Activated T-cell treated with anti-CD3 and anti-CD28 coated beads, Interleukin-2, amount 50 U/mL, for 24 hours (primary cell): Measurements from ENCODE around the gene MARCHF10.
"Not testable (repeated sequence)": the region's sequence is repeated elsewhere in the genome, so short reads cannot be mapped to it uniquely, and the experiment has no call there.

ENCODE experiments used
- DNase-seq: peaks from one replicate; pipeline ENCODE4 v3.0.0-alpha.2; 2020
- H3K27ac Mint-ChIP-seq: 2 replicates; pipeline ENCODE4 v1.8.0; 2020; ENCODE audit warnings: mild to moderate bottlenecking, mixed read lengths
- H3K27me3 Mint-ChIP-seq: 2 replicates; pipeline ENCODE4 v1.8.0; 2020; ENCODE audit warnings: mixed read lengths
- H3K36me3 Mint-ChIP-seq: 2 replicates; pipeline ENCODE4 v1.8.0; 2020; ENCODE audit warnings: low read depth, mixed read lengths
- H3K4me1 Mint-ChIP-seq: 2 replicates; pipeline ENCODE4 v1.8.0; 2020; ENCODE audit warnings: low read depth, mixed read lengths
- H3K4me3 Mint-ChIP-seq: 2 replicates; pipeline ENCODE4 v1.8.0; 2020; ENCODE audit warnings: mild to moderate bottlenecking, moderate library complexity, mixed read lengths
- H3K9me3 Mint-ChIP-seq: 2 replicates; pipeline ENCODE4 v1.8.0; 2020; ENCODE audit warnings: mixed read lengths

The MARCHF10 gene, protein sequence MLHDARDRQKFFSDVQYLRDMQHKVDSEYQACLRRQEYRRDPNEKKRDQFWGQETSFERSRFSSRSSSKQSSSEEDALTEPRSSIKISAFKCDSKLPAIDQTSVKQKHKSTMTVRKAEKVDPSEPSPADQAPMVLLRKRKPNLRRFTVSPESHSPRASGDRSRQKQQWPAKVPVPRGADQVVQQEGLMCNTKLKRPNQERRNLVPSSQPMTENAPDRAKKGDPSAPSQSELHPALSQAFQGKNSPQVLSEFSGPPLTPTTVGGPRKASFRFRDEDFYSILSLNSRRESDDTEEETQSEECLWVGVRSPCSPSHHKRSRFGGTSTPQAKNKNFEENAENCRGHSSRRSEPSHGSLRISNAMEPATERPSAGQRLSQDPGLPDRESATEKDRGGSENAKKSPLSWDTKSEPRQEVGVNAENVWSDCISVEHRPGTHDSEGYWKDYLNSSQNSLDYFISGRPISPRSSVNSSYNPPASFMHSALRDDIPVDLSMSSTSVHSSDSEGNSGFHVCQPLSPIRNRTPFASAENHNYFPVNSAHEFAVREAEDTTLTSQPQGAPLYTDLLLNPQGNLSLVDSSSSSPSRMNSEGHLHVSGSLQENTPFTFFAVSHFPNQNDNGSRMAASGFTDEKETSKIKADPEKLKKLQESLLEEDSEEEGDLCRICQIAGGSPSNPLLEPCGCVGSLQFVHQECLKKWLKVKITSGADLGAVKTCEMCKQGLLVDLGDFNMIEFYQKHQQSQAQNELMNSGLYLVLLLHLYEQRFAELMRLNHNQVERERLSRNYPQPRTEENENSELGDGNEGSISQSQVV

DNA sequence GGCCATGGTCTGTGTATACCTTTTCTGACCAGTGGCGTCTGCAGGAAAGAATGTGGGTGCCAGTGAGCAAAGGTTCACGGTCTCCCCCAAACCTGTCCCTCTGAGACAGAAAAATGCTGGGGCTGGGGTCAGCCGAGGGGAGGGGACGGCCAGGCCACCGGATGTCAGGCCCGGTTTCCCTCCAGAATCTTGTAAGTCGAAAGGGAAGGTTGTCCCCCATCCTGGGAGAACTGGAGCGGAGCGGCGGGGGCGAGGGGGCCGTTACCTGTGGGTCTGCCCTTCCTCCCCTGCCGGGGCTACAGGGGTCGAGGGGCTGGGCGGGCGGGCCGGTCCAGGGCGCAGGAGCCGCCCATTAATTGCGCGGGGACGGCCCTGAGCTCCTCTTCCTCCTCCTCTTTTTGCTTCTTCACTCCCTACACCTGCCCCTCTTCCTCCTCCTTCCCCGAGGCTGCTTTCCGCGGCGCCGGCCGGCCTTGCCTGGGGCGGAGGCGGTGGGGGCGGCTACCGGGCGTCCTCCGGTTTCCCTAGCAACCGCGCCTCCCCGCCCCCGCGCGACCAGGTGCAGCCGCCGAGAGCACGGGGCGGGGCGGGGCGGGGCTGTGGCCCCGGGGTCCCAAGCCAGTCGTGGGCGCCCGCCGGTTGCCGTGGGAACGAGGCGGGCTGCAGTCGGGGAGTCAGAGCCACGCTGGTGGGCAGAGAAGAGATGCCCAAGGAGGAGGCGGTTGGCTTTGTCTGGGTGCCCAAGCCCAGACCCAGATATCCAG, at the start of gene MARCHF10:
Gene MARCHF10, minus strand, starts transcription at position 503 of the 764 bp plus-strand sequence. CDS start 6,579 bp downstream, outside the sequence.
- Mint-ChIP-seq H3K36me3 (no peaks in the 10 kb centered on the region), H3K27ac (no peak within 1 kb of the TSS), H3K9me3 (no peaks in the 10 kb centered on the region), H3K4me1 (peaks cover 10% of the 10 kb centered on the region), H3K27me3 (peaks cover 57% of the 10 kb centered on the region), H3K4me3 (no peak within 1 kb of the TSS)
- peak; percentile 56 for DNase-seq

DNA sequence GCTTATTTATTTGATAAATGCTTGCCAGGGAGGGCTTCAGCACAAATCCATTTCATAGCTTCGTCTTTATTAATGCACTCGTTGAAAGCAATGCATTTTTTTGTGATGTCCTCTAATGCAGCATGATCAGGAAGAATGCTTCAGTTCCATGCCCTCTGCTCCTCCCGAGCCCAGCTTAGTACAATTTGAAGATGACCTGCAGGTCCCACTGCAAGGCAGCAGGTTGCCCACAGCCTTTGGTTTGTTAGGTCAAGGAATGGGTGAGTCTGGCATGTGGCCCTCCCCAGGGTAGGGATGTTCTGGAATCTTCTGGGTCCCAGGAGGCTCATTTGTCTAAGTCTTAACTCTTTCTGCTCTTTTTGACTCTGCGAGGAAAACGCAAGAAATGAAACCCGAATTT, 49.4 kb upstream of the MARCHF10 start:
- peaks cover 20% of the 10 kb centered on the region for H3K27me3 Mint-ChIP-seq

DNA sequence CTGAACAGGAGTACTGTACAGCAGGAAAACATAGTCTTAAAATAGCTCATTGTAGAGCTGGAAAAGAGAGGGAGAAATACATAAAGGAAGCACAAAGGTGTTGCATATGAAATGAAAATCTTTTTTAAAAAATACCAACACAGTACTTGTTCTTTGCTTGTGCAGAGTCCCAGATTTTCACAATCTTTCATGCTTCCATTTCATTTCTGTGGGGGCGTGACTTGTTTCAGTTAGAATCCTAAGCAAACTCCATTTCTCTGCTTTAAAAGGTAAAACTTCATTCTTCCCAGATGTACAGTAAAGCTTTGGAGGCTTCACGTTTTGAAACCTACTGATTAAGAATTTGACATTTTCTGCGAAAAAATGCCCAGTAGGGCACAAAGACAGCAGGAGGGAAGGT, 48.5 kb upstream of the MARCHF10 start:
- H3K27me3 Mint-ChIP-seq = peaks cover 25% of the 10 kb centered on the region
- no peak for DNase-seq
- H3K4me1 Mint-ChIP-seq = no peaks in the 10 kb centered on the region
- H3K36me3 Mint-ChIP-seq = no peaks in the 10 kb centered on the region
- no peaks in the 10 kb centered on the region for H3K9me3 Mint-ChIP-seq
- H3K4me3 Mint-ChIP-seq = no peak overlapping the region
- no peak overlapping the region for H3K27ac Mint-ChIP-seq

More for the DNA sequence above, 49.4 kb upstream of the MARCHF10 start:
- Mint-ChIP-seq H3K9me3 (no peaks in the 10 kb centered on the region), H3K4me3 (no peak overlapping the region), H3K27ac (no peak overlapping the region), H3K36me3 (no peaks in the 10 kb centered on the region), H3K4me1 (no peaks in the 10 kb centered on the region)
- no peak for DNase-seq

DNA sequence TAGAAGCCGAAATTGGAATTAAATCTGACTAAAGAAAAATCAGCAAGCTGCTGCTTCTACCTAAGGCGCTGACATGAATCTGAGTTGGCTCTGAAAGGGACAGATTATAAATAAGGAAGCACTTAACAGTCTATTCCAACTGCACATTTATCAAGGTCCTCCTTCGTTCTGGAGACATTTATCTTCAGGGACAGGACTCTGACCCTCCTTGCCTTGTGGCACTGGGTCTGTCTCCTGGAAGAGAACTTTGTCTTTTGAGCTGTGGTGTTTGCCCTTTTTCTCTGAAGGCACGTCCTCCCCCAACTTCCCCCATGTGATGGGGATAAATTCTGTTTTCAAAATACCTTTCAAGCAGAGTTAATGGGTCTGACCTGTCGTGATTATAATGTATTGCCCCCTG, 47.0 kb upstream of the MARCHF10 start:
- Mint-ChIP-seq H3K9me3 (no peaks in the 10 kb centered on the region), H3K4me1 (no peaks in the 10 kb centered on the region), H3K4me3 (no peak overlapping the region), H3K27me3 (peaks cover 17% of the 10 kb centered on the region), H3K36me3 (no peaks in the 10 kb centered on the region), H3K27ac (no peak overlapping the region)
- DNase-seq = no peak

DNA sequence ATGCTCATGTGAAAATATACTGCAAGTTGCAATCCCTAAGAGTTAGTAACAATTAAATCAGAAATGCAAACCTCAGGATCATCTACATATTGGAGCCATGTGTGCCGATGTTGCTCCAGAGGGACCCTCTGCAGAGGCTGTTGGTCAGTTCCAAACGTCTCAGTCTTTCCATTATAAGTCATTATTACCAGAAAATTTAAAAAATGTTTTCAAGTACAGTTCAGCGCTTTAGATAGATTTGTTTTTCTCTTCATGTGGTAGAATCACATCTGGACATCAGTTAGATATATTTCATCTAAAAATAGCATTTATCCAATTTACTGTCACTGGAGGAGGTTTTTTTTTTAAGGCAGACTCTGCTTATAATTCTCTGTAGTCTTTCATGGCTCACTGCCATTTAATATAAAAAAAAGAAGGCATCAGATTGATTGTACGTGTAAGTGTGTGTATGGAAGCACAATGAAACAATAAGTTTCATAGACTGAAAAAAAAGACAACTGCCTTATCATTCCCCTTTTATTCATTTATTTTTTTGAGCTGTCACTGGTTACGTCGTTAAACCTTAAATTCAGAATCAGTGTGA, 46.1 kb upstream of the MARCHF10 start:
- Mint-ChIP-seq H3K27me3 (peaks cover 20% of the 10 kb centered on the region), H3K27ac (no peak overlapping the region), H3K9me3 (no peaks in the 10 kb centered on the region), H3K4me1 (no peaks in the 10 kb centered on the region), H3K36me3 (no peaks in the 10 kb centered on the region), H3K4me3 (no peak overlapping the region)
- DNase-seq = no peak

DNA sequence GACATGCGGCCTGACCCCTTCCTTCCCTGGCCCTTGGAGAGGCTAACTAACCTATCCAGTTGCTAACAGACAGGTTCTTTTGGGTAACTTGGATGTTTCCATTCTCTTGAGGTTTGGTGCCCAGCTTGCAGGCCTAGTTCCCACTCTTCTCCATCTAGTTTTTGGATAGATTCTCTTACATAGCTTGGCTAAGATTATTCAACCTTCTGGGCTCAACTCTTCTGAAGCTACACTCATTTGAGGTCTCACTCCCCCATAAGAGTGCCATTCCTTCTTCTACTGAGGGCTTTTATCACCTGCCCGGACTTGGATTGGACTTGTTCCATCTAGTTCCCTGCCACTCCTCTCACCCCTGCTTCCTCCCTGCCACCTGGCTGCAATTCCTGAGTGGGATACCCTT, 44.1 kb upstream of the MARCHF10 start:
- H3K4me1 Mint-ChIP-seq = no peaks in the 10 kb centered on the region
- no peaks in the 10 kb centered on the region for H3K9me3 Mint-ChIP-seq
- no peak for DNase-seq
- H3K4me3 Mint-ChIP-seq = no peak overlapping the region
- H3K36me3 Mint-ChIP-seq = no peaks in the 10 kb centered on the region
- peaks cover 20% of the 10 kb centered on the region for H3K27me3 Mint-ChIP-seq
- H3K27ac Mint-ChIP-seq = no peak overlapping the region

DNA sequence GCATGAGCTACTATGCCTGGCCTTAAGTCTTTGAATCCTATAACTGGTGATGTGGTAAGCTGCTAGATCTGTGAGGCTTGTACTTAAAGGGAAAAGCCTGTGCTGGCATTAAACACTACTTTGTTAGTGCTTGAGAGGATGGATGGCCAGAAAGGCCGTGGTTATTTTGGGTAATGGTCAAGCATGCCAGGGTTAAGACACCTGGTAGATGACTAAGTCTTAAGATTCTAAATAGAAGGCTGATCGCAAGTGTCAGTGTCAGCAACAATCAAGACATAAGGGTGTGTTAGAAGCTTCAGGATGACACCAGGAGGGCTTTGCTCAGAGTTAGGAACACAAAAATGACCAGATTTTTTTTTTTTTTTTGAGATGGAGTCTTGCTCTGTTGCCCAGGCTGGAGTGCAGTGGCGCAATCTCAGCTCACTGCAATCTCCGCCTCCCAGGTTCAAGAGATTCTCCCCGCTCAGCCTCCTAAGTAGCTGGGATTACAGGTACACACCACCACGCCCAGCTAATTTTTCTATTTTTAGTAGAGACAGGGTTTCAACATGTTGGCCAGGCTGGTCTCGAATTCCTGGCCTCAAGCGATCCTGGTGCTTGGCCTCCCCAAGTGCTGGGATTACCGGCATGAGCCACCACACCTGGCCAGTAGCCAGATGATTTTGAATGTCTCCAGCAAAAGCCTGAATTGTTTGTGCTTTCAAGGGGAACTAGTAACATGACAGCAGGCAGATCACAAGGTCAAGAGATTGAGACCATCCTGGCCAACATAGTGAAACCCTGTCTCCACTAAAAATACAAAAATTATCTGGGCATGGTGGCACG, 41.7 kb upstream of the MARCHF10 start:
- H3K4me3 Mint-ChIP-seq, H3K9me3 Mint-ChIP-seq, DNase-seq, H3K36me3 Mint-ChIP-seq, H3K4me1 Mint-ChIP-seq, H3K27ac Mint-ChIP-seq: not testable (repeated sequence)
- peaks cover 11% of the 10 kb centered on the region for H3K27me3 Mint-ChIP-seq

DNA sequence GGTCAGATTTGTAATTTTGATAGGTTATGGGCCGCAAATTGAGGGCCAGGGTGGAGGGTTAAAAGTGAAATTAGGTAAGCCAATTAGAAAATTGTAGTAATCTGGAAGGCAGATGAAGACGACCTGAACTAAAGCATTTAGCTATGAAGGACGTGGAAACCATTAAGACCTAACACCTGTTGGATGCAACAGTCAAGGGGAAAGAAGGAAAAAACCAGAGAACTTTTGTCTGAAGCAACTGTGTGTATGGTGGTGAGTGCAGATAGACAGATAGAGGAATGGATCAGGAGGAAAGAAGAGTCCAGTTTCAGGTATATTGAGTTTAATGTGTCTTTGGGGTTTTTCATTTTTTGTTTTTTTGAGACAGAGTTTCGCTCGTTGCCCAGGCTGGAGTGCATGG, 40.2 kb upstream of the MARCHF10 start:
- Mint-ChIP-seq H3K4me3 (no peak overlapping the region), H3K4me1 (no peaks in the 10 kb centered on the region), H3K36me3 (no peaks in the 10 kb centered on the region), H3K27ac (no peak overlapping the region), H3K9me3 (no peaks in the 10 kb centered on the region), H3K27me3 (peaks cover 11% of the 10 kb centered on the region)
- DNase-seq = no peak

DNA sequence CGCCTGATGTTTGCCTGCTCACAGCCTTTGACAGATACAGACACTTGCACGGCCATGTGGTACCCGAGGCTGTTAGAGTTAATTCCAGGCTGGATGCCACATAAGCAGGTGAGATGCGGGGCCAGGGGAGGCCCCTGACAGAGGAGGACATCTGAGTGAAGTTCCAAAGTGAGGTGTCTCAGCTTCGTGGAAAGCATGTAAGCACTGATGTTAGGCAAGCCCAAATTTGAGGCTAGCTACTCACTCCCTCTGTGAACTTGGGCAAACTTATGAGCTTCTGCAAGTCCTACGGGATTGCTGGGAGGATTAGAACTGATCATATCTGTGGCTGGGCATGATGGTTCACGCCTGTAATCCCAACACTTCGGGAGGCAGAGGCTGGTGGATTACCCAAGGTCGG, 39.3 kb upstream of the MARCHF10 start:
- Mint-ChIP-seq H3K4me1 (no peaks in the 10 kb centered on the region), H3K27me3 (peaks cover 11% of the 10 kb centered on the region), H3K9me3 (no peaks in the 10 kb centered on the region), H3K27ac (no peak overlapping the region), H3K4me3 (no peak overlapping the region), H3K36me3 (no peaks in the 10 kb centered on the region)
- DNase-seq = no peak

DNA sequence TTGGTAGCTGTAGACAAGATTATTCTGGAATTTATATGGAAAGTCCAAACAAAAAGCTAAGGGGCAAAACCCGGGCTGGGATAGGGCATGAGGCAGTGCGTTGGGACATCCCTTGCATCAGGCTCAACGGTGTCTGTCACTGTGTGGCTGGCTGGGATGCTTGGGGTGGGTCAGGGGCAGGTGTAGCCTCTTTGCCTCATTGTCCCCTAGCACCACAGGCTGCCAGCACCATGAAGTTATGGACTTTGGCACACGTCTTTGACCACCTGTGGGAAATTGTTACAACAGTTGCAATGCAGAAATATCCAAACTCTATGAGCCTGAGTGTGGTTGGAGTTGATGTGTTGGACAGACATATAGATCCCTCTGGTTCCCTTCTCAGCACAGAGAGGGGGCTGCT, 32.8 kb upstream of the MARCHF10 start:
- Mint-ChIP-seq H3K4me1 (no peaks in the 10 kb centered on the region), H3K9me3 (no peaks in the 10 kb centered on the region), H3K27ac (no peak overlapping the region), H3K27me3 (peaks cover 20% of the 10 kb centered on the region), H3K4me3 (no peak overlapping the region), H3K36me3 (no peaks in the 10 kb centered on the region)
- DNase-seq = no peak

DNA sequence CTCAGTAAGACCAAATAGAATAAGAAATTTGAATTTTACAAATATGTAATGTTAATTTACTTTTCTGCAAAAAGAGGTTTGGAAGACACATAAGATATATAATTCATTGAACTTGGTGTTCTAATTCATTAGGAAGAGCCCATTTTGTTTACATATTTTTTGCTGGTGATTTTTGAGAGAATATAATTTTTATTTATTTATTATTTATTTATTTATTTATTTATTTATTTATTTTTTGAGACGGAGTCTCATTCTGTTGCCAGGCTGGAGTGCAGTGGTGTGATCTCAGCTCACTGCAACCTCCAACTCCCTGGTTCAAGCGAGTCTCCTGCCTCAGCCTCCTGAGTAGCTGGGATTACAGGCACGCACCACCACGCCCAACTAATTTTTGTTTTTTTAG, 25.7 kb upstream of the MARCHF10 start:
- H3K27me3 Mint-ChIP-seq = peaks cover 28% of the 10 kb centered on the region
- not testable (repeated sequence) for H3K36me3 Mint-ChIP-seq, H3K27ac Mint-ChIP-seq, H3K4me1 Mint-ChIP-seq, H3K9me3 Mint-ChIP-seq, H3K4me3 Mint-ChIP-seq, DNase-seq

DNA sequence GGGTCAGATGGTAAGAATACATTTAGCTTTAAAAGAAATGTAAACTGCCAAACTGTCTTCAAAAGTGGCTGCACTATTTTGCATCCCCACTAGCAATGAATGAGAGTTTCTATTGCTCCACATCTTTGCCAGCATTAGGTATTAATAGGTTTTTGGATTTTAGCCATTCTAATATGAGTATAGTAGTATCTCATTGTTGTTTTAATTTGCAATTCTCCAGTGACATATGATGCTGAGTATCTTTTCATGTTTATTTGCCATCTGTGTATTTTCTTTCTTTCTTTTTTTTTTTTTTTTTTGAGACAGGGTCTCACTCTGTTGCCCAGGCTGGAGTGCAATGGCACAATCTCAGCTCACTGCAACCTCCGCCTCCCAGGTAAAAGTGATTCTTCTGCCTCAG, 24.3 kb upstream of the MARCHF10 start:
- Mint-ChIP-seq H3K4me1 (no peaks in the 10 kb centered on the region), H3K4me3 (no peak overlapping the region), H3K27ac (no peak overlapping the region), H3K36me3 (no peaks in the 10 kb centered on the region), H3K9me3 (no peaks in the 10 kb centered on the region), H3K27me3 (peaks cover 28% of the 10 kb centered on the region)
- no peak for DNase-seq

DNA sequence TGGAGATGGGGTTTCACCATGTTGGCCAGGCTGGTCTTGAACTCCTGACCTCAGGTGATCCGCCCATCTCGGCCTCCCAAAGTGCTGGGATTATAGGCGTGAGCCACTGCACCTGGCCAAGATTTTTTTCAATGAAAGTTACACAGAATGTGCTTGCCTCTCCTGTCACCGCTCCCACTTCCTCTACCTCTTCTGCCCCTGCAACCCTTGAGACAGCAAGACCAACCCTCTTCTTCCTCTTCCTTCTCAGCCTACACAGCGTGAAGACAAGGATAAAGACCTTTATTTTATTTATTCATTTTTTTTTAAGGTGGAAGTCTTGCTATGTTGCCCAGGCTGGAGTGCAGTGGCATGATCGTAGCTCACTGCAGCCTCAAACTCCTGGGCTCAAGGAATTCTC, 23.0 kb upstream of the MARCHF10 start:
- not testable (repeated sequence) for H3K27ac Mint-ChIP-seq, H3K9me3 Mint-ChIP-seq, DNase-seq, H3K36me3 Mint-ChIP-seq, H3K4me1 Mint-ChIP-seq, H3K4me3 Mint-ChIP-seq
- peaks cover 22% of the 10 kb centered on the region for H3K27me3 Mint-ChIP-seq
